GM21619 (cell line): ENCODE measurements around the gene PRMT1.
"Not testable (repeated sequence)": the region's sequence is repeated elsewhere in the genome, so short reads cannot be mapped to it uniquely, and the experiment has no call there.

Experiments
- ATAC-seq: cut with Tn5 transposase; IDR thresholded peaks from one replicate; pipeline ENCODE4 v1.9.1; 2021; ENCODE audit not compliant: unreplicated experiment

The PRMT1 gene

GRCh38 chr19:49718511-49718910 is 41.4 kb downstream of the PRMT1 start:
- ATAC-seq, result no peak

GRCh38 chr19:49718991-49719390 is 41.9 kb downstream of the PRMT1 start:
- no peak for ATAC-seq

GRCh38 chr19:49719420-49719819 is 42.3 kb downstream of the PRMT1 start:
- not testable (repeated sequence) for ATAC-seq

GRCh38 chr19:49727217-49728030 is 50.4 kb downstream of the PRMT1 start:
- ATAC-seq, result no peak

- no peak for ATAC-seq
These were observed 53.1 kb downstream of the PRMT1 start for GRCh38 chr19:49730166-49730565.
